GM21528 (cell line): ENCODE results near the gene CCDC86.
A peak's percentile ranks its signal among the peaks of the same experiment; 100 is the strongest.
"Not testable (repeated sequence)": the region's sequence is repeated elsewhere in the genome, so short reads cannot be mapped to it uniquely, and the experiment has no call there.

ENCODE experiments used
- ATAC-seq: cut with Tn5 transposase; IDR thresholded peaks from one replicate; pipeline ENCODE4 v1.9.1; 2021; ENCODE audit warnings: mild to moderate bottlenecking, moderate library complexity; ENCODE audit not compliant: unreplicated experiment, low FRiP score

CCDC86 gene, protein sequence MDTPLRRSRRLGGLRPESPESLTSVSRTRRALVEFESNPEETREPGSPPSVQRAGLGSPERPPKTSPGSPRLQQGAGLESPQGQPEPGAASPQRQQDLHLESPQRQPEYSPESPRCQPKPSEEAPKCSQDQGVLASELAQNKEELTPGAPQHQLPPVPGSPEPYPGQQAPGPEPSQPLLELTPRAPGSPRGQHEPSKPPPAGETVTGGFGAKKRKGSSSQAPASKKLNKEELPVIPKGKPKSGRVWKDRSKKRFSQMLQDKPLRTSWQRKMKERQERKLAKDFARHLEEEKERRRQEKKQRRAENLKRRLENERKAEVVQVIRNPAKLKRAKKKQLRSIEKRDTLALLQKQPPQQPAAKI

DNA sequence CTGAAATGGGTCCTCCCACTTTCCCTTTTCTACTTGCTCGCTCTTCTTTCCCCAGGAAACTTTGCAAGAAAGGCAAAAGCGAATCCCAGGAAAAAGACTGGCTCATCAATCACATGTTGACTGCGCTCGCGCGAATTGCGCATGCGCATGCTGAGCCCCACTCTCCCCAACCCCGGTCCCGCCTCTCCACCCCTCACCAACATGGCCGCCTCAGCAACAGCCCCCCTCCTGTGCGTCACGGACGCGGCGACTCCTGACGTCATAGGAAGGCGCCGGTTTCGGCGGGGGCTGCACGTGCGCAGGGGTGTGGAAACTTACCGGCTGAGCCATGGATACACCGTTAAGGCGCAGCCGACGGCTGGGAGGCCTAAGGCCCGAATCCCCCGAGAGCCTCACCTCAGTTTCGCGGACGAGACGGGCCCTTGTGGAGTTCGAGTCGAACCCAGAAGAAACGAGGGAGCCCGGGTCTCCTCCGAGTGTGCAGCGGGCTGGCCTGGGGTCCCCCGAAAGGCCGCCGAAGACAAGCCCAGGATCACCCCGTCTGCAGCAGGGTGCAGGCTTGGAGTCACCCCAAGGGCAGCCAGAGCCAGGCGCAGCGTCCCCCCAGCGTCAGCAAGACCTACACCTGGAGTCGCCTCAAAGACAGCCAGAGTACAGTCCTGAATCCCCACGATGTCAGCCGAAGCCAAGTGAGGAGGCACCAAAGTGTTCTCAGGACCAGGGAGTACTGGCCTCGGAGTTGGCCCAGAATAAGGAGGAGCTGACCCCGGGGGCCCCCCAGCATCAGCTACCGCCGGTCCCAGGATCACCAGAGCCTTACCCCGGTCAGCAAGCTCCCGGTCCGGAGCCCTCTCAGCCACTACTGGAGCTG, at the start of gene CCDC86:
TSS of gene CCDC86 (plus strand) at position 317 of the 871 bp plus-strand sequence. CDS start at position 329, 12 bp downstream.
- peak; percentile 65 for ATAC-seq

DNA sequence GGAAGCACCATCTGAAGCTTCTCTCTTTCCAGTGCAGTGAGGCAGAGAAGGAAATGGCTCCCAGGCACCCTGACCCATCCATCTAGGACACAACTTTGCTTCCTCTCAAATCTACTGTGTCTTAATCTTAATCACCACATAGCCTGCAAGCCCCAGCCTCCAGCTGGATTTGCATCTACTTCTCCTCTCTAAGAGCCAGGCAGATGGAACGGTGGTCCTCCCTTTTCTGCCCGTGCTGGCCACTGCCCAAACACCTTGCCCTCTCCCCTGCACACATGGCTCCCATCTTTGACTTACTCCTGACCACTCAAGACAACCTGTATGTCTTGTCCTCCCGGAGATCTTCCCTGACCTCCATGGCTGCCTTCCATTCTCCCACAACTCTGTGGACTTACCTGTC, 49.4 kb upstream of the CCDC86 start:
- no peak for ATAC-seq

DNA sequence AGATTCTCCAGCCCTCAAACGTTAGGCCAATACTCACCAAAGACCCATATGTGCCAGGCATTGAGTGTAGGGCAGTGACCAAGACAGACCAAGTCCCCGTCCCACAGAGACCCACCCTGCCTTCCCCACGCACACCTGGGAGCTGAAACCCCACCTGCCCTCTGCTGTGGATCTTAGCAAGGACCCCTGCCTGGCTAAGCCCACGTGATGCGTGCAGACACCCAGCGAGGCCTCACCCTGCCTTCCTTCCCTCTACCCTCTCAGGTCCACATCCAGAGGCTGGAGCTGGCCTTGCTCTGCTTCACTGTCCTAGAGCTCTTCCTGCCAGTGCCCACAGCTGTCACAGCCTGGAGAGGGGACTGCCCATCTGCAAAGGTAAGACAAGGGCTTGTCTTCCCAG, 46.6 kb upstream of the CCDC86 start:
- ATAC-seq = no peak

DNA sequence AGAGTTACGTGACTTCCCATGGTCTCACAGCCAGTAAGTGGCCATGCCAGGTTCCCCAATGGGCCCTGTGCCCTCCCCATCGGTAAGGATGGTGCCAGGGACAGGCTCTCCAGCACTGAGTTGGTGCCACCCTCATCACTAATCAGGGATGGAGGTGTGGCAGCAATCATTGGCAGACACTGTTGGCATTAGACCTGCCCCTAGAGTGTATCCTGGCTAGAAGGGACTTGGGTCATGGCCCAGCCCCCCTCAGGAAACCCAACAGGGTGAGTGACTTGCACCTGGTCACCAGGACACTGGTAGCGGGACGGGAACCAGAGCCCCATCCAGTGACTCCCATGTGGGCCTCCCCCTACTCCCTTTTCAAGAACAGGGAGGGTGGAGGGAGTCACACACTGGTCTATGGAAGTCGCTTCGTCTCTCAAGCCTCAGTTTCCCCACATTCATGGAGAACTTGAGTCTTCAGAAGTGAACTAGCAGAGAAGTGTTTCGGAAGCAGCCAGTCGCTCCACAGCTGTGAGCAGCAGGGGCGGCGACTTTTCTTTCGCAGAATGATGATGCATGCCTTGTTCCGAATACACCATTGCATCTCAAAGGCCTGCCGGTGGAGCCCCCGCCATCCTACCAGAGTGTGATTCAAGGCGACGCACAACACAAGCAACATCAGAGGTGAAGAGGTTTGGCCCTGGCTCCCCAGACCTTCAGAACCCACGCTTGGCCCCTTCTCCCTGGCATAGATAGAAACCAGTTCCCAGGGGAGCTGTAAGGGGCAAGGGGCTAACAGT, 43.9 kb upstream of the CCDC86 start:
- no peak for ATAC-seq

DNA sequence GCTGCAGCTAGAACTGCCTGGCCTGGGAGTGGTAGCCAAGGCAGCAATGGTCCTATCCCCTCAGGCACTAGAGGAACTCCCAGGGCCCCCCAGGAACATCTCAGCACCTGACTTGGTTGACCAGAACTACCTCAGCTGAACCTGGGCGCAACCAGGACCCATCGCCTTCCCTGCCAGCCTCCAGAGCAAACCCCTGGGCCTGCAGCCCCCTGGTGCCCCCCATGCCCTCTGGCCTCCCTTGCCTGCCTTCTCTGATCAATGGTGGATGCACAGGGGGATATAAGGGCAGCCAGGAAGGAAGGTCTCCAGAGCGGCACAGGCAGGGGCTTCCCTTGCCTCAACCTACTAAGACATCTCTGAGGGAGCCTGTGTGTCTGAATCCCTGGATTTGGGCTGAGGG, 43.3 kb upstream of the CCDC86 start:
- ATAC-seq = no peak

GRCh38 chr11:60801194-60801593, 40.7 kb upstream of the CCDC86 start:
- no peak for ATAC-seq

GRCh38 chr11:60803273-60803936, 38.5 kb upstream of the CCDC86 start:
- no peak for ATAC-seq

GRCh38 chr11:60809249-60809648, 32.7 kb upstream of the CCDC86 start:
- no peak for ATAC-seq

GRCh38 chr11:60809691-60810090, 32.2 kb upstream of the CCDC86 start:
- ATAC-seq = no peak

GRCh38 chr11:60810151-60810550, 31.8 kb upstream of the CCDC86 start:
- no peak for ATAC-seq

DNA sequence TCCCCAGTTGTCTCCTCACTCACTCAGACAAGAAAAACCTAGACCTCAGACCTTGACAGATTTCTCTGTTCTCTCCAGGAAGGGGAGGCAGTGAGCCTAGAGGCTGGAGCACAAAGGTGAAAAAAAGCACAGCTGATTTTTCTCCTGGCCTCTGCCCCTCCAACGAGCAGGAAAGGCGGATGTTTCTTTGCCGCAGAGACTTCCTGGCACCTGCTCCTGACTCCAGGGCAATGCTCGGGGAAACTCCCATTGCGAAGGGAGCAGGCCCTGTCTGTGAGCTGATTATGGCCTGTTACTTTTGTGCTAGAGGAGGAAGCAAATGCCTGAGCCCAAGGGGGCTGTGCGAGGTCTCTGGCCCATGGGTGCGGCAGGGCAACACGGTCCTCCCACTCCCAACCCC, 31.3 kb upstream of the CCDC86 start:
- ATAC-seq = no peak

- ATAC-seq = no peak
These were observed 28.6 kb upstream of the CCDC86 start for GRCh38 chr11:60813324-60813723.

- no peak for ATAC-seq
These were observed 27.8 kb upstream of the CCDC86 start for GRCh38 chr11:60814112-60814511.

DNA sequence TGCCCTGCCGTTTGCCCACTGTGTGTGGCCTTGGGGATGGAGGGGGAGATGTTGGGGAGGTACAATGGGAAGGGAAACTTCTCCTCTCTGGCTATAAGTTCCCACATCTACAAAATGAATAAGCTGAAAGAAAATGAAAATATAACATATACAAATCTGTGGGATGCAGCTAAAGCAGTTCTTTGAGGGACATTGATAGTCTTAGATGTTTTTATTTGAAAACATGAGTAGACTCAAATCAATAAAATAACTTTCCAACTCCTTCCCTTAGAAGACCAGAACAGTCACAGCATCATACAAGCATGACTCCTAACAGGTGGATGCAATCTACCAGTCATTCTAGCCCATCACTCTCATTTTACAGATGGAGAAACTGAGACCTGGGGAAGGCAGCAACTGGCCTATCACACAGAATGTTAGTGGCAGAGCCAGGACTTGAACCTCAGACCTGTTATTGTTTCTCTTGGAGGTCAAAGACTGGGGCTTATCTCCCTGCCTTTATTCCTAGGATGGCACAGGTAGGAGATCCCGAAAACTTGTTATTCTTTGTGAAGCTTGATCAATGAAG, 25.2 kb upstream of the CCDC86 start:
- ATAC-seq = no peak

GRCh38 chr11:60818057-60818456, 23.9 kb upstream of the CCDC86 start:
- no peak for ATAC-seq

- no peak for ATAC-seq
These were observed 19.9 kb upstream of the CCDC86 start for GRCh38 chr11:60821827-60822599.

DNA sequence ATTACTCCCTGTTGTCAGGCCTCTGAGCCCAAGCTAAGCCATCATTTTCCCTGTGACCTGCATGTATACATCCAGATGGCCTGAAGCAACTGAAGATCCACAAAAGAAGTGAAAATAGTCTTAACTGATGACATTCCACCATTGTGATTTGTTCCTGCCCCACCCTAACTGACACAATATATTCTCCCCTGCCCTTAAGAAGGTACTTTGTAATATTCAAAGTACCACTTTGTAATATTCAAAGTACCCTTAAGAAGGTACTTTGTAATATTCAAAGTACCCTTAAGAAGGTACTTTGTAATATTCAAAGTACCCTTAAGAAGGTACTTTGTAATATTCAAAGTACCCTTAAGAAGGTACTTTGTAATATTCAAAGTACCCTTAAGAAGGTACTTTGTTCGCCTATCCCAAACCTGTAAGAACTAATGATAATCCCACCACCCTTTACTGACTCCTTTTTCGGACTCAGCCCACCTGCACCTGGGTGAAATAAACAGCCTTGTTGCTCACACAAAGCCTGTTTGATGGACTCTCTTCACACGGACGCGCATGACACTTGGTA, 18.1 kb upstream of the CCDC86 start:
- not testable (repeated sequence) for ATAC-seq

- no peak for ATAC-seq
These were observed 16.8 kb upstream of the CCDC86 start for GRCh38 chr11:60825118-60825517.

DNA sequence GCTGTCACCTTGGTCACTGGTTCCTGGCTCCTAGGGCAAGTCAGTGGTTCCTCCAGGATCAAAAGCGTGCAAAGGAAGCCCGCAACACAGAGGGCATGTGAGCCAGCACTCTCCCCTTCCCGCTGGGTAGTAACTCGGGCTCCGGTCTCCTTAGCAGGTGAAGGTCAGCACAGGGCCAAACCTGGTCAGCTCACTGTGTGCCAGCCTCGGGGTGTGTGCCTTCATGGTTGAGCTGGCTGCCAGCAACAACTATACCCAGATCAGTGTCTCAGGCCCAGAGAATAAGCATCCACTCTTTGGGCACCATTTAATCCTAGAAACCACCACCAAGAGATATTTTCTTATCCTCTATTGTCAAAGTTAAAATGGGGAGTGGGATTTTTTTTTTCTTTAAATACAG, 16.1 kb upstream of the CCDC86 start:
- ATAC-seq = no peak
